HG02938 (cell line): ENCODE results near the gene PLK2.

Experiments
- ATAC-seq: cut with Tn5 transposase; IDR thresholded peaks from one replicate; pipeline ENCODE4 v1.9.1; 2021; ENCODE audit warnings: mild to moderate bottlenecking, moderate library complexity; ENCODE audit not compliant: unreplicated experiment

The PLK2 gene

DNA sequence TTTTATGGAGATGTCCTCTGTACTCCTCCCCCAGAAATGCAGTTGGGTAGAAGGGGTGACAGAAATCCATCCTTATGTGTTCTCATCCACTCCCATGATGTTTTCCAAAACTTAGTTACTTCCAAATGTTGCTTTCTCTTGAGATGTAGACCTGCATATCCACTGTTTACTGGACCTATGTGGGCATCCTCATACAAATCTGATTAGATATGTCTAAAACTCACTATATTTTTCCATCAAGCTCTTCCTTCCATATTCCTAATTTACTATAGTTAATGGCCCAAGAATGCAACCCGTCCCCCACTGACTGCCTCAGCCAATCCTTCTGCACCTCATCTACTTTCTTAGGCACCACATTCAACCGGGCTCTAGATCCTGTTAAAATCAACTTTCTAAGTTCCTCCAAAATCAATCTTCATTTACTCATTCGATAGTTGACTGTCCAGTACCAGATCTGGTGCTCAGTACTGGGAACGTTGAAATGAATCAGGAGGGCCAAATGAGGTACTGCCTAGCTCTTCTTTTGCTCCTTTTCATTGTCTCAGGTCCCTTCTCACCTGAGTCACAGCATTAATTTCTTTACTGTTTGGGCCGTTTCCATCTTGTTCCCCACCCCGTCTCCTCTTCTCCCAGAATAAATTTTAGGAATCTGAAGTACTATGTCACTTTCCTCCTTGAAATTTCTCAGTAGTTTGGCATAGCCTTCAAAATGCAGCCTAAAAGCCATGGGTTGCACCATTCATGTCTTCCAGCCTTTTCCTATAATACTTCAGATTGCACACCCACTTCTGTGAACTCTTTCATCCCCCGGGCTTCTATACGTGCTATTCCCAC is 7.9 kb downstream of the PLK2 start:
- no peak for ATAC-seq

DNA sequence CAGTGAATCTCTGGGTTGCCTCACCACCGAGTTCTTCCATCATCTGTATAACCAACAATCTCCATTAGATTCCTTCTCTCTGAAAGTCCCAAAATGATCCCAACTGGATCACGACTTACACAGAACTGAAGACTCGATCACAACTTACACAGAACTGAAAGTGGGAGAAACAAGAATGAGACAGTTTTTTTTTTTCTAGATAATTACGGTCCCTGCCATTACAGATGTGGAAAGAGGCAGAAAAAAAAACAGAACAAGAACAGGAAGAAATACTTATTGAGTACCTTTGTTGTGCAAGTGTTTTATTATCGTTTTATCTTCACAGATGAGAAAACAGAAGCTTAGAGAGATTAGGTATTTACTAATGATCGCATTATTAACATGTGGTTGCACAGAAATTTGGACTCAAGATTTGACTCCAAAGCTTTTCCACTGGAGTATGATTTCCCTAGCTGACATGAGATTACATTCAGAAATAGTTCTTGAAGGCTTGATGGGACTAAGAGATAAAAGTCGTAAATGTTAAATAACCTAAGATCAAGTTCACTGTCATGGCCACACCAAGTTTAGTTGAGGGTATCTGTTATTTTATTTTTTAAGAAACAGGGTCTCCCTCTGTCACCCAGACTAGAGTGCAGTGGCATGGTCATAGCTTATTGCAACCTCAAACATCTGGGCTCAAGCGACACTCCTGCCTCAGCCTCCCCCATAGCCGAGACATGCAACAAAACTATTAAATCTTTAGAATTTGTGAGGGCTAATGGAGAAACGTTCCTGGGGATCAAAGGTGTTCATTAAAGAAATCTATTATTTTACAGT is 8.9 kb downstream of the PLK2 start:
- ATAC-seq, result no peak

DNA sequence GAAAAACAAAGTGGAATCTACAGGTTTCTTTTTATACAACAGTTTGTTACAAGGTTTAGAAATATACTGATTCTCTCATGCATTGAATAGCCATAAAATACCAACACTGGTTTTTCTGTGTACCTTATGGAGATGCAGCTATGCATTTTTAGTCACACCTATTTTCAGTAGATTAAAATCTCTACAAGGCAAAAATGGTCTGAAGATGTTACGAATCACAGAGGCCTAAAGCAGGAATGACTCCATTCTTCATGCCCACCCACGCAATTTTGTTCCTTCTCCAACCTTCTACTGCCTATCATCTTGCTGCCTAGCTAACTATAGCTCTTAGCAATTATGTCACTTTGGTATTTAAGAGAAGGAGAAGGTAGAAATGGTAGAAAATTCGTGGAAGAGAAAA is 9.9 kb downstream of the PLK2 start:
- ATAC-seq, result no peak

DNA sequence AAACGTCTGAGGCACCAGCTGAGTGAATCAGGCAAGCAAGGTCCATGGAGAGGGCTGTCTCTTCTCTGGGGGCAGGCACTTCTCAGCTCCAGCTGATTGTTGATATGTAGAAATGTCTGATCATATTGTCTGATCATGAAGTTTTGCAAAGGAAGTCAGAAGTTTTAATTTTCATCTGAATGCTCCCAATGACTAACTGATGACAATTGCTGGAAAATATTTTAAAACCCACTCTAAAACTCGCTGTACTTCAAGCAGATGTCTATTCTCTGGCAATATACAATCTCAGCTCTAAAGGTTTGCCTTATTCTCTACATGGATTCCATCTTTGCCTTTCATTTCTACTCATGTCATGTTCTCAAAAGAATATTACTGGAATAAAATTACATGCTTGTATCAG is 12.7 kb downstream of the PLK2 start:
- ATAC-seq, result no peak

DNA sequence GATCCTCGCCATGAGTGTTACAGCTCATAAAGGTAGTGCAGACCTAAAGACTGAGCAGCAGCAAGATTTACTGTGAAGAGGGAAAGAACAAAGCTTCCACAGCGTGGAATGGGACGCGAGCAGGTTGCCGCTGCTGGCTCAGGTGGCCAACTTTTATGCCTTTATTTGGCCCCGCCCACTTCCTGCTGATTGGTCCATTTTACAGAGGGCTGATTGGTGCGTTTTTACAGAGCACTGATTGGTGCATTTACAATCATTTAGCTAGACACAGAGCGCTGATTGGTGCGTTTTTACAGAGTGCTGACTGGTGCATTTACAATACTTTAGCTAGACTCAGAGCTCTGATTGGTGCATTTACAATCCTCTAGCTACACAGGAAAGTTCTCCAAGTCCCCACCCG is 13.9 kb downstream of the PLK2 start:
- no peak for ATAC-seq

DNA sequence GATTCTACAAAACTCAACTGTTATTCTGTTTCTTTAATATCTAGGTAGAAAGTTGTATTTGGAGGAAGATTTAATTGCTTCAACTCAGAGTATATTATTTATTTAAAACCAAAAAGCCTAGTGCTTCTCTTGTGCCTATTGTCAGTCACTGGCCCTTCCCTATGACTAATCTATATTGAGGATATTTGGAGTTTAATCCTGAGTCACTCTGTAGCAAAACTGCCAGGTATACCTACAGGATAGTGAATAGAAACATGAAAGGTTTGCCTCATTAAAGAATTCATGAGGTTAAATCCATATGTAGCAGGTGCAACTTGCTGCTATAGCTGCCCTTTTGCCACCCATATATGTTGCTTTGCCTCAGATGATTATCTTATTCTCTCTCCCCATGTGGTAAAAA is 15.1 kb downstream of the PLK2 start:
- ATAC-seq, result no peak

- ATAC-seq, result no peak
Observed at GRCh38 chr5:58440901-58441460, 18.9 kb downstream of the PLK2 start.

- ATAC-seq, result no peak
Observed at GRCh38 chr5:58439094-58439644, 20.7 kb downstream of the PLK2 start.

- ATAC-seq, result no peak
Observed at GRCh38 chr5:58437661-58438060, 22.2 kb downstream of the PLK2 start.

DNA sequence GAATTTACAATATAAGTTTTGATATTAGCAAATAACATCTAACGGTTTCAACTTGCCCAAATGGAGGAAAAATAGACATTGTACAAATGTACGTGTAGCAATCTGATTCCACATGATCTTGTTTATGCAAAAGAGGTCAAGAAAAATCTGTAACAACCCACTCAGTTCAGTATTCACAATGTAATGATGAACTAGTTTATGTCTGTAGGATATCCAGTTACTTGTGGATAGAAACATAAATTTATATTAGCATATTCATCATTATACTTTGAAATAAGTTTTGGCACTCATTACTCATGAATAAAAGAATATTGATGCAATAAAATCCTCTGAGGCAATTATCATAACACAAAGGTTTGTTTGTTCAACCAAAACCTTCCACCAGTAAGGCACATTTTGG is 28.1 kb downstream of the PLK2 start:
- ATAC-seq, result no peak

GRCh38 chr5:58412932-58413331 is 47.0 kb downstream of the PLK2 start:
- ATAC-seq, result no peak

- ATAC-seq, result no peak
Observed at GRCh38 chr5:58412081-58412480, 47.8 kb downstream of the PLK2 start.

- no peak for ATAC-seq
Observed at GRCh38 chr5:58411372-58411771, 48.5 kb downstream of the PLK2 start.

- no peak for ATAC-seq
Observed at GRCh38 chr5:58410441-58410840, 49.4 kb downstream of the PLK2 start.

DNA sequence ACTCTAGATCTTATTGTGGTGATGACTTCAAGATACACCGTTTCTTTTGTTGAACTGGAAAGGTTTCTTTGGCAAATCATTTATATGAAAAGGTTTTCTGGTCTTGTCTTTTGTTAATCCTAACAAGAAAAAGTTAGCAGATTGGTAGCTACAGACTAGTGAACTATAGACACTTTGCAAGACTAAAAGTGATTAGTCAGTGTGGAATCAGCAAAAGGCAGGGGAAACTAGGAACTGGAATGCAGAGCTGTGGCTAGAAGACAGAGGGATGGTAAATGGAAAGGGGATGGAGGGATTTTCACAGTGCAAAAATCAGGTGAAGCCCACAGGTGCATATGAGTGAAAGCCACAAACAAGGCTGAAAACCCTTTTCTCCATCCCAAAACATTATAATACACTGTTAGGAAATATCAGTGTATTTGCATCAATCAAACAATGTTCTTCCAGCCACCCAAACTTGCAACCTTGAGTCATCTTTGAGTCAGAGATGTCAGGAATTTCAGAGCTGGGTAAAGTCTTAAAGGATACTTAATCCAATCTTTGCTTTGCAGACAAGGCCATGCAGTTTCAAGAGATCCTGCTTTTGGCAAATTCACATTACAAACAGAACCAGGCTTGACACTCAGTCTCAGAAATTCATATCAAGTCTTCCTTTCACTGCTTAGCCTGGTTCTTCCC is 52.7 kb downstream of the PLK2 start:
- ATAC-seq, result no peak

DNA sequence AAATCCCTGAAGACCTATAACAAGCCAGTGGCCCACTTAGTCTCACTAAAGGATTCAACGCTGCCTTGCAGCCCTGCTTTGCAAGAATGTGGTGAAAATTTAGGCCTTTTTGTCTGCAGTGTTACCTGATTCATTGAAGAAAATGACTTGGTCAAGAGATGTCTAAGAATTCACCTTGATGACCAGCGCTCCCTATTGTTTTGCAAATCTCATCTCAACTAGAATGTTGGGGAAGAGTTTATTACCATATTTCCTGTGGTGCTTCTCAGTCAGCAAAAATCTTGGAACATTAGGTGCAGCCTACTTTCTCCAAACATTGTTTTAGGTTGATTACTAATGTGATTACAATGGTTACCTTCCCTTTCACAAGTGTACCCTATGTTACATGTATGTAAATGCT is 53.5 kb downstream of the PLK2 start:
- no peak for ATAC-seq

DNA sequence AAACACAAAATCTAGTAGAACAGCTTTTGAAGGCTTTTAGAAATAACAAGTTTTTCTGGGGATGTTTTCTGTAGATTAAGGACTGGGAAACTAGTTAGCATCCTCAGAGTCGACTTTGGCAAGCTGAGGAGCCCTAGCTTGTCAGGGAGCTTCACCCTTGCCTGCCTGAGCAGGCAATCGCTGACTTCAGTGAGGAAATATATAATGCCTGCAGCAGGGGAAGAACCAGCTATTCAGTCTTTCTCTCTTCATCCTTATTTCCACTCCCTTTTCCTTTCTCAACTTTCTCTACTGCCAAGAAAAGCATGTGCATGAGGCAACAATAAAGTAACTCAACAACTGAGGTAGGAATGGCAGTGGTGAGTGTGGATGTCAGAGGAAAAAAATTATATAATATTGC is 54.7 kb downstream of the PLK2 start:
- no peak for ATAC-seq

GRCh38 chr5:58404734-58405133 is 55.2 kb downstream of the PLK2 start:
- ATAC-seq, result no peak
